Measurements from ENCODE around the gene C14orf93. TPM values are rescaled to one million over a fixed set of nuclear protein-coding genes. Genes with fewer than 3 reads are reported as not detected.
"Not testable (repeated sequence)": the region's sequence is repeated elsewhere in the genome, so short reads cannot be mapped to it uniquely, and the experiment has no call there.

The C14orf93 gene
- total RNA-seq, 2 donors from 2014 or later: 15.1 to 17.6 TPM

DNA sequence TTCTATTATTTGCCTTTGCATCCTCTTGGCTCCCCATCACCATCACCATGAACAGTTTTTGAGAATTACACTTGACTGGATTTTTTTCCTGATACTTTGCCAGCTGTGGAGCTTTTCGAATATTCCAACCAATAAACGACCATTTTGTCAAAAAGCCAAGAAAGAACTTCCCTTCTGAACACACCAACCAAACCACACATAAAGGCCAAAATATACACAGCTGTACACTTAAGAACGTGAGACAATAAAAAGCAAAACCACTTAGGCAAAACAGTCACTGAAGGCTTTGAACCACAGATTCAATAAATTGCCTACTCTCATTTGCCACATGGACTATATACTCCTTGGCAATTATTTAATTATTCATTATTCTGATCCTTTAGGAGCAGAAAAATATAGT is 1.1 kb downstream of the C14orf93 start:
- H3K36me3 ChIP-seq: no peaks in the 10 kb centered on the region
- no peaks in the 10 kb centered on the region for H3K9me3 ChIP-seq
- intact Hi-C loops (cut with DNase I): no loop called here
- DNase-seq (ENCODE audit: low spot score): no peak
- H3K4me3 ChIP-seq: no peak overlapping the region
- H3K27ac ChIP-seq: peak overlapping the region in 1 of 2 donors; percentile 82
- no peaks in the 10 kb centered on the region for H3K27me3 ChIP-seq (replicated peaks; ENCODE audit: insufficient read depth)
- WGBS: 6% methylated on average over 3 of the region's 3 CpGs
- TF ChIP-seq CTCF (IDR thresholded peaks at IDR 0.05) (no peak), POLR2A (IDR thresholded peaks at IDR 0.05) (no peak)
- peaks cover 2% of the 10 kb centered on the region for H3K4me1 ChIP-seq (replicated peaks)

- H3K4me1 ChIP-seq (replicated peaks): peaks cover 2% of the 10 kb centered on the region
- TF ChIP-seq POLR2AphosphoS5 (IDR thresholded peaks at IDR 0.05) (peak; percentile 98), CTCF (IDR thresholded peaks at IDR 0.05) (peak in 1 of 4 experiments; percentile 20), POLR2A (IDR thresholded peaks at IDR 0.05) (peak; percentile 91)
- H3K36me3 ChIP-seq: no peaks in the 10 kb centered on the region
- no peaks in the 10 kb centered on the region for H3K27me3 ChIP-seq (replicated peaks; ENCODE audit: insufficient read depth)
- intact Hi-C loops (cut with DNase I): no loop called here
- H3K27ac ChIP-seq: peak overlapping the region; percentile 92 to 93
- H3K4me3 ChIP-seq: peak overlapping the region; percentile 50 to 62
- WGBS: under 1% methylated on average over 62 of the region's 62 CpGs
- no peaks in the 10 kb centered on the region for H3K9me3 ChIP-seq
- peak; percentile 97 for DNase-seq (ENCODE audit: low spot score)
These were observed 3.2 kb downstream of the C14orf93 start for GRCh38 chr14:23006544-23007419.

DNA sequence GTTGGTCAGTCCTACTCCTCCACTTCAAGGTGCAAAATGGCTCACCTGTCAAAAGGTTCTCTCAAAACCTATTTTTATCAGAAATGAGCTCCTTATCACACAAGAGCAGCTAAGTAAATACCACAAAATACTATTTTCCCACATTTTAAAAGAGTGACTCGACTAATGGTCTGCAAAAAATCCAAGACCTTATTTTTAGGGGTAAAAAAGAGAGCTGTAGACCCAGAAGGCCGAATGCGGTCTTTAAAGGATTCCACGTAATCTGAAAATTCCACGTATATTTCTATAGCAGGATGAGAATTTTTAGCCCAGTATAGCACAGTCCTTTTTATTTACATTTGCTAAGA is 3.8 kb downstream of the C14orf93 start:
- intact Hi-C loops (cut with DNase I): no loop called here
- Histone ChIP-seq H3K4me3 (peak overlapping the region; percentile 50 to 62), H3K27me3 (replicated peaks; ENCODE audit: insufficient read depth) (no peaks in the 10 kb centered on the region), H3K9me3 (no peaks in the 10 kb centered on the region), H3K4me1 (replicated peaks) (peaks cover 2% of the 10 kb centered on the region), H3K27ac (peak overlapping the region; percentile 92 to 93), H3K36me3 (no peaks in the 10 kb centered on the region)
- TF ChIP-seq POLR2AphosphoS5 (IDR thresholded peaks at IDR 0.05) (no peak), CTCF (IDR thresholded peaks at IDR 0.05) (no peak), POLR2A (IDR thresholded peaks at IDR 0.05) (no peak)
- DNase-seq (ENCODE audit: low spot score): no peak
- WGBS: 63% methylated on average over 5 of the region's 5 CpGs

GRCh38 chr14:23005451-23006187 is 4.3 kb downstream of the C14orf93 start:
- Histone ChIP-seq H3K4me1 (replicated peaks) (peaks cover 2% of the 10 kb centered on the region), H3K9me3 (no peaks in the 10 kb centered on the region), H3K4me3 (no peak overlapping the region), H3K27me3 (replicated peaks; ENCODE audit: insufficient read depth) (no peaks in the 10 kb centered on the region), H3K36me3 (no peaks in the 10 kb centered on the region), H3K27ac (no peak overlapping the region)
- intact Hi-C loops (cut with DNase I): no loop called here
- 84% methylated on average over 3 of the region's 3 CpGs for WGBS
- no peak for DNase-seq (ENCODE audit: low spot score)
- TF ChIP-seq POLR2AphosphoS5 (IDR thresholded peaks at IDR 0.05) (no peak), CTCF (IDR thresholded peaks at IDR 0.05) (no peak), POLR2A (IDR thresholded peaks at IDR 0.05) (no peak)

GRCh38 chr14:23004274-23004673 is 5.7 kb downstream of the C14orf93 start:
- WGBS: 94% methylated on average over 4 of the region's 4 CpGs

More at GRCh38 chr14:23004274-23004673, 5.7 kb downstream of the C14orf93 start:
- intact Hi-C loops (cut with DNase I); DNase-seq (ENCODE audit: low spot score); H3K9me3 ChIP-seq; H3K27ac ChIP-seq; H3K27me3 ChIP-seq (replicated peaks; ENCODE audit: insufficient read depth); H3K36me3 ChIP-seq; H3K4me3 ChIP-seq; H3K4me1 ChIP-seq (replicated peaks): not testable (repeated sequence)
